ENCODE measurements around the gene PRDM16. TPM values are rescaled to one million over a fixed set of nuclear protein-coding genes. Genes with fewer than 3 reads are reported as not detected.

The PRDM16 gene
- total and polyA plus RNA-seq, 4 donors = 0.05 to 0.67 (median 0.19) TPM

GRCh38 chr1:3021233-3021671 lies 47.8 kb upstream of the PRDM16 start, which contains the start of gene ACTRT2 (continued):
- TF ChIP-seq REST (IDR thresholded peaks at IDR 0.05) (no peak), RAD21 (IDR thresholded peaks at IDR 0.05) (no peak), HNF4G (IDR thresholded peaks at IDR 0.05) (no peak), FOXA1 (IDR thresholded peaks at IDR 0.05) (no peak), MAX (IDR thresholded peaks at IDR 0.05) (no peak), HNF4A (conservative IDR thresholded peaks at IDR 0.05) (no peak), SP1 (IDR thresholded peaks at IDR 0.05) (no peak), RXRA (IDR thresholded peaks at IDR 0.05) (no peak)

GRCh38 chr1:3021801-3022401 lies 47.1 kb upstream of the PRDM16 start:
- Histone ChIP-seq H3K27me3 (ENCODE audit: control insufficient read depth in 4 of 4, insufficient read depth in 4 of 4, low read length in 3 of 4) (peaks cover 0 to 2% (median 0%) of the 10 kb centered on the region in 4 donors), H3K4me3 (ENCODE audit: low read depth in 1 of 3, low read length in 3 of 3) (no peak overlapping the region), H3K4me1 (ENCODE audit: control insufficient read depth in 4 of 4, insufficient read depth in 4 of 4, low read length in 3 of 4) (no peaks in the 10 kb centered on the region), H3K36me3 (ENCODE audit: control insufficient read depth in 4 of 4, insufficient read depth in 3 of 4, low read depth in 1 of 4, low read length in 3 of 4) (no peaks in the 10 kb centered on the region), H3K27ac (ENCODE audit: low read depth in 1 of 2, low read length in 2 of 2) (no peak overlapping the region), H3K9ac (ENCODE audit: low read depth in 1 of 2, low read length in 2 of 2) (no peak overlapping the region), H3K9me3 (ENCODE audit: control insufficient read depth in 4 of 4, low read length in 3 of 4) (no peaks in the 10 kb centered on the region)
- TF ChIP-seq TAF1 (conservative IDR thresholded peaks at IDR 0.05) (no peak), FOXA1 (IDR thresholded peaks at IDR 0.05) (no peak), EGR1 (IDR thresholded peaks at IDR 0.05; ENCODE audit: low read depth in 2 of 2) (no peak), NR2F2 (IDR thresholded peaks at IDR 0.05) (no peak), ATF3 (IDR thresholded peaks at IDR 0.05) (no peak), CTCF (IDR thresholded peaks at IDR 0.05; ENCODE audit: low read depth, low read length, missing input control) (no peak), GABPA (IDR thresholded peaks at IDR 0.05 in 1 of 2, conservative IDR thresholded peaks at IDR 0.05 in 1 of 2) (no peak), MAX (IDR thresholded peaks at IDR 0.05) (no peak), FOXA2 (IDR thresholded peaks at IDR 0.05) (no peak), REST (IDR thresholded peaks at IDR 0.05) (no peak), RXRA (IDR thresholded peaks at IDR 0.05) (no peak), JUND (IDR thresholded peaks at IDR 0.05) (no peak), HNF4G (IDR thresholded peaks at IDR 0.05) (no peak), YY1 (IDR thresholded peaks at IDR 0.05) (no peak), SP1 (IDR thresholded peaks at IDR 0.05) (no peak), RAD21 (IDR thresholded peaks at IDR 0.05) (no peak), ZBTB33 (IDR thresholded peaks at IDR 0.05) (no peak), HNF4A (conservative IDR thresholded peaks at IDR 0.05) (no peak)
- no peak for DNase-seq (ENCODE audit: low spot score)
- WGBS = 89% methylated on average over 28 of the region's 28 CpGs
